AG10803 (cell line): ENCODE measurements around the gene FUT4.

Experiments
- DNase-seq: peaks from one replicate; pipeline ENCODE4 v3.0.0; 2010; ENCODE audit warnings: low read depth
- H3K4me3 ChIP-seq: 2 replicates; pipeline ENCODE4 v1.5.1; 2011; ENCODE audit warnings: mild to moderate bottlenecking, low read length, control low read depth
- TF ChIP-seq, protein P1 (sequence below): conservative IDR thresholded peaks from 2 replicates; pipeline ENCODE4 v1.5.1; 2011; ENCODE audit warnings: mild to moderate bottlenecking, low read length, control low read depth, inconsistent platforms

The FUT4 gene

GRCh38 chr11:94524341-94524740 is 19.4 kb upstream of the FUT4 start:
- no peak overlapping the region for H3K4me3 ChIP-seq
- no peak for DNase-seq
- TF ChIP-seq, protein P1, sequence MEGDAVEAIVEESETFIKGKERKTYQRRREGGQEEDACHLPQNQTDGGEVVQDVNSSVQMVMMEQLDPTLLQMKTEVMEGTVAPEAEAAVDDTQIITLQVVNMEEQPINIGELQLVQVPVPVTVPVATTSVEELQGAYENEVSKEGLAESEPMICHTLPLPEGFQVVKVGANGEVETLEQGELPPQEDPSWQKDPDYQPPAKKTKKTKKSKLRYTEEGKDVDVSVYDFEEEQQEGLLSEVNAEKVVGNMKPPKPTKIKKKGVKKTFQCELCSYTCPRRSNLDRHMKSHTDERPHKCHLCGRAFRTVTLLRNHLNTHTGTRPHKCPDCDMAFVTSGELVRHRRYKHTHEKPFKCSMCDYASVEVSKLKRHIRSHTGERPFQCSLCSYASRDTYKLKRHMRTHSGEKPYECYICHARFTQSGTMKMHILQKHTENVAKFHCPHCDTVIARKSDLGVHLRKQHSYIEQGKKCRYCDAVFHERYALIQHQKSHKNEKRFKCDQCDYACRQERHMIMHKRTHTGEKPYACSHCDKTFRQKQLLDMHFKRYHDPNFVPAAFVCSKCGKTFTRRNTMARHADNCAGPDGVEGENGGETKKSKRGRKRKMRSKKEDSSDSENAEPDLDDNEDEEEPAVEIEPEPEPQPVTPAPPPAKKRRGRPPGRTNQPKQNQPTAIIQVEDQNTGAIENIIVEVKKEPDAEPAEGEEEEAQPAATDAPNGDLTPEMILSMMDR = no peak

- TF ChIP-seq, protein P1 = no peak
- no peak overlapping the region for H3K4me3 ChIP-seq
- peak; percentile 79 for DNase-seq
These were observed 18.0 kb upstream of the FUT4 start for GRCh38 chr11:94525546-94526324.

DNA sequence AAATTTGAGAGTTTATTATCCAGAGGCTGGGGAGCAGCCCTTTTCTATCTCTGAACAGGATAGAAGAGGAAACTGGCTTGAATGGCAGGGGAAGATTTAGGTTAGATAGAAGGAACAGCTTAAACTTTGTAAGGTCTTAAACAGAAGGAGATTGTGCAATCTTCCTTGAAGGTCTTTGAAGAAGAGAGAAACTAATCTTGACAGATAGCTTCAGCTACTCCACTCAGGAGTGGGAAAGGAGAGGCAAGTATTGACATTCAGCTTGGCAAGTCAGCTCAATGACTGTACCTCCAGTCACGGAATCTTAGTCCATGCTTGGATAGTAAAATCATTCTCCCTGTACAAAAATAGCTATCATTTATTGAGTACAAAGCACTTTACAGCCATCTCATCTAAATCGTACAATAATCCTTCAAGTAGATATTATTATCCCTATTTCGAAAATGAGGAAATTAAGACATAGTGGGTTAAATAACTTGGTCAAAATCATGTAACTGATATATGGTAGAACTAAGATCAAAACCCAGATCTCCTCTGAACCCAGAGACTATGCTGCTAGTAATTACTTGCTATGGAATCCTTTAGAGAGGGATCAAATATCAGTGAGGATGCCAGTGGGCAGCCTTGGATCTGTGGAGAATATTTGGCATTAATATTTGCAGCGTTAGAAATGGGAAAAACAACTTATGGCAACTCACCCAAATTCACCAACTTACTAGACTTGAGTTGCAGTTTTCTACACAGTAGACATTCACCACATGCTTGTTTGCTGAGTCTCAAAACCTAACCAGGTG is 16.9 kb upstream of the FUT4 start:
- DNase-seq = no peak
- TF ChIP-seq, protein P1 = no peak
- H3K4me3 ChIP-seq = no peak overlapping the region

GRCh38 chr11:94528551-94528950 is 15.2 kb upstream of the FUT4 start:
- H3K4me3 ChIP-seq = no peak overlapping the region
- TF ChIP-seq, protein P1 = no peak
- no peak for DNase-seq

- H3K4me3 ChIP-seq = no peak overlapping the region
- TF ChIP-seq, protein P1 = no peak
- no peak for DNase-seq
These were observed 11.5 kb upstream of the FUT4 start for GRCh38 chr11:94532211-94532610.

DNA sequence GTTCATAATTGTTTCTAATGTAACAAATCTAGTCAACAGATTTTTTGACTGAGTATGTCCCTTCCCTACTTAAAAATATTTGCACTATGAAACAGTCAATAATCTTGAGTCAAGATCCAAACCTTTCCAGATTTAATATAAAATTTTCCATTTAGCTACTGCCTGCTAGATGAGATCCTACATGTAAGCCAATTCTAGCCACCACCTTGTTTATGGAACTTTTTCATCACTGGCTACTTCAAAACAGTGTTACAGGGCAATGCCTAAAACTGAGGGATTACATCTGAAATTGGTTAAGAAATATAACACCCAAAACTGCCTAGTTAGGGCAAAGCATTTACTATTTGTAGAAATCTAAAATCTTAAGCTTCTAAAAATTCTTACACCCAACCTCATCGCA is 10.5 kb upstream of the FUT4 start:
- no peak overlapping the region for H3K4me3 ChIP-seq
- TF ChIP-seq, protein P1 = no peak
- no peak for DNase-seq
